IMR-90 (cell line): ENCODE measurements around the gene SLC6A9. TPM values are rescaled to one million over a fixed set of nuclear protein-coding genes. Genes with fewer than 3 reads are reported as not detected.

Experiments
- FOS ChIP-seq: fragments of 150-350 bp; IDR thresholded peaks from 2 replicates; pipeline ENCODE4 v1.6.1; 2016; ENCODE audit warnings: low read depth, low read length
- MAZ ChIP-seq: IDR thresholded peaks from 2 replicates; pipeline ENCODE4 v1.6.1; 2012; ENCODE audit warnings: low read depth, mild to moderate bottlenecking, low read length, improper control_type of control experiment, moderate library complexity, borderline replicate concordance
- NFE2L2 ChIP-seq: fragments of 150-350 bp; IDR thresholded peaks from 2 replicates; pipeline ENCODE4 v1.6.1; 2016; ENCODE audit warnings: low read depth, mild to moderate bottlenecking, low read length
- polyA plus RNA-seq, 3 experiments: library from polyadenylated mRNA; depleted of rRNA; stranded (reverse); fragments of >200 nt; gene quantifications; 2 replicates each; pipeline ENCODE4 v1.2.3, GENCODE V29; 2012; ENCODE audit warnings: low replicate concordance in 1 of 3
- total RNA-seq: library from RNA; depleted of rRNA; stranded (reverse); fragments of >200 nt; gene quantifications from 2 replicates; pipeline ENCODE4 v1.2.3, GENCODE V29; 2012
- TF ChIP-seq, protein P1 (sequence below): fragments of 150-350 bp; IDR thresholded peaks from 2 replicates; pipeline ENCODE4 v1.6.1; 2017; ENCODE audit warnings: mild to moderate bottlenecking, antibody characterized with exemption, low read length, low read depth

Gene SLC6A9
- total and polyA plus RNA-seq, 2 of the 4 experiments (the other 2 are of a cell fraction), result 2.0 to 6.6 TPM

DNA sequence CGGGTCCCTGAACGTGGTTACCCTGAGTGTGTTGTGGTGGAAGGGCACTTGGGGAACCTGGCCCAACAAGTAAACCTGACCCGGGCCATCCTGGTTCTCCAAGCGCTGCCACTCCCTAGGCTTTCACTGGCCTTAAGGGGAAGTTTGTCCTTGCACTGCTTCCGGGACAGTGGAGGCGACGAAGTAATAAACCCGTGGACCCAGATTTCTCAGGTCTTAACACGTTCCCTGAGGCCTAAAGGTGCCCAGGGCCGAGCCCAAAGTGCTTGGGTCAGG is 40.1 kb downstream of the SLC6A9 start (continued):
- TF ChIP-seq, protein P1, sequence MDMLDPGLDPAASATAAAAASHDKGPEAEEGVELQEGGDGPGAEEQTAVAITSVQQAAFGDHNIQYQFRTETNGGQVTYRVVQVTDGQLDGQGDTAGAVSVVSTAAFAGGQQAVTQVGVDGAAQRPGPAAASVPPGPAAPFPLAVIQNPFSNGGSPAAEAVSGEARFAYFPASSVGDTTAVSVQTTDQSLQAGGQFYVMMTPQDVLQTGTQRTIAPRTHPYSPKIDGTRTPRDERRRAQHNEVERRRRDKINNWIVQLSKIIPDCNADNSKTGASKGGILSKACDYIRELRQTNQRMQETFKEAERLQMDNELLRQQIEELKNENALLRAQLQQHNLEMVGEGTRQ, result no peak
- no peak for TF ChIP-seq NFE2L2
- no peak for TF ChIP-seq FOS
- no peak for TF ChIP-seq MAZ
